HFFc6 (cell line): Measurements from ENCODE around the gene COL11A1. TPM values are rescaled to one million over a fixed set of nuclear protein-coding genes. Genes with fewer than 3 reads are reported as not detected.
A peak's percentile ranks its signal among the peaks of the same experiment; 100 is the strongest.
"Not testable (repeated sequence)": the region's sequence is repeated elsewhere in the genome, so short reads cannot be mapped to it uniquely, and the experiment has no call there.

ENCODE experiments used
- DNase-seq: peaks from one replicate; pipeline ENCODE4 v3.0.0-alpha.2; 2018
- H3K27ac Mint-ChIP-seq: 2 replicates; pipeline ENCODE4 v1.8.0; 2020; ENCODE audit warnings: mild to moderate bottlenecking, mixed read lengths
- H3K27me3 Mint-ChIP-seq: 2 replicates; pipeline ENCODE4 v1.8.0; 2021; ENCODE audit warnings: mild to moderate bottlenecking, moderate library complexity, mixed read lengths; ENCODE audit not compliant: insufficient read depth
- H3K36me3 Mint-ChIP-seq: 2 replicates; pipeline ENCODE4 v1.8.0; 2021; ENCODE audit warnings: low read depth, mixed read lengths
- H3K4me1 Mint-ChIP-seq: 2 replicates; pipeline ENCODE4 v1.8.0; 2020; ENCODE audit warnings: low read depth, mixed read lengths
- H3K4me3 Mint-ChIP-seq: 2 replicates; pipeline ENCODE4 v1.8.0; 2020; ENCODE audit warnings: mild to moderate bottlenecking, moderate library complexity, mixed read lengths
- H3K9me3 Mint-ChIP-seq: 2 replicates; pipeline ENCODE4 v1.8.0; 2020; ENCODE audit warnings: mild to moderate bottlenecking, mixed read lengths
- CTCF ChIP-seq: fragments of 200-600 bp; sonication (generic); IDR thresholded peaks from 2 replicates; pipeline ENCODE4 v1.5.0; 2021; ENCODE audit warnings: antibody characterized with exemption, mild to moderate bottlenecking
- total RNA-seq, 6 experiments: library from RNA; stranded (reverse); fragmentation: NEBNext Ultra II Directional; extraction: Animal tissue kit (Norgen Biotek cat#: 25700); gene quantifications; 2 replicates in 1 of 6; 3 replicates in 5 of 6; pipeline ENCODE4 v1.2.3, GENCODE V29; 2021

Gene COL11A1
- total RNA-seq, 6 experiments from 2014 or later, result 145 to 364 (median 152) TPM

GRCh38 chr1:102834688-102835320, 273.5 kb downstream of the COL11A1 start:
- no peak for TF ChIP-seq CTCF

GRCh38 chr1:102833151-102833550, 275.2 kb downstream of the COL11A1 start:
- Mint-ChIP-seq H3K9me3 (peaks cover 13% of the 10 kb centered on the region), H3K4me3 (peak overlapping the region; percentile 52; the same call in 1 of the 2 replicates), H3K27me3 (no peaks in the 10 kb centered on the region), H3K4me1 (peaks cover 65% of the 10 kb centered on the region), H3K36me3 (peaks cover 12% of the 10 kb centered on the region), H3K27ac (peak overlapping the region; percentile 97)
- no peak for TF ChIP-seq CTCF
- peak; percentile 42 for DNase-seq

More at GRCh38 chr1:102834688-102835320, 273.5 kb downstream of the COL11A1 start:
- H3K27me3 Mint-ChIP-seq, result no peaks in the 10 kb centered on the region
- peak; percentile 84 for DNase-seq
- H3K9me3 Mint-ChIP-seq, result peaks cover 13% of the 10 kb centered on the region
- peaks cover 7% of the 10 kb centered on the region for H3K36me3 Mint-ChIP-seq
- H3K4me3 Mint-ChIP-seq, result peak overlapping the region; percentile 66
- peaks cover 69% of the 10 kb centered on the region for H3K4me1 Mint-ChIP-seq
- H3K27ac Mint-ChIP-seq, result peak overlapping the region; percentile 97

- DNase-seq, H3K4me3 Mint-ChIP-seq, H3K27ac Mint-ChIP-seq, H3K27me3 Mint-ChIP-seq: not testable (repeated sequence)
- peaks cover 16% of the 10 kb centered on the region for H3K36me3 Mint-ChIP-seq
- peaks cover 11% of the 10 kb centered on the region for H3K4me1 Mint-ChIP-seq
- peaks cover 11% of the 10 kb centered on the region for H3K9me3 Mint-ChIP-seq
These were observed 281.6 kb downstream of the COL11A1 start for GRCh38 chr1:102826706-102827105.
